BE2C (cell line): ENCODE measurements around the gene ANKLE2.
"Not testable (repeated sequence)": the region's sequence is repeated elsewhere in the genome, so short reads cannot be mapped to it uniquely, and the experiment has no call there.

Experiments
- DNase-seq: peaks from one replicate; pipeline ENCODE4 v3.0.0-alpha.2; 2020
- H3K27me3 ChIP-seq: fragments of 250-450 bp; sonication (Bioruptor Pico); 2 replicates; pipeline ENCODE4 v1.5.1; 2020; ENCODE audit warnings: mild to moderate bottlenecking
- H3K36me3 ChIP-seq: fragments of 250-450 bp; sonication (Bioruptor Pico); 2 replicates; pipeline ENCODE4 v1.5.1; 2020; ENCODE audit warnings: mild to moderate bottlenecking
- H3K4me1 ChIP-seq: fragments of 250-450 bp; sonication (Bioruptor Pico); 2 replicates; pipeline ENCODE4 v1.5.1; 2020
- H3K4me3 ChIP-seq: 2 replicates; pipeline ENCODE4 v1.5.1; 2011; ENCODE audit warnings: low read depth, low read length
- H3K9me3 ChIP-seq: fragments of 250-450 bp; sonication (Bioruptor Pico); 2 replicates; pipeline ENCODE4 v1.5.1; 2020
- CTCF ChIP-seq: IDR thresholded peaks from 2 replicates; pipeline ENCODE4 v1.5.1; 2012; ENCODE audit warnings: mild to moderate bottlenecking, low read depth, low read length

ANKLE2 gene

GRCh38 chr12:132754160-132754932, 7.3 kb downstream of the ANKLE2 start:
- H3K4me3 ChIP-seq, result no peak overlapping the region
- no peak; the same call in 1 of the 2 replicates for TF ChIP-seq CTCF
- no peaks in the 10 kb centered on the region for H3K4me1 ChIP-seq
- no peak for DNase-seq
- H3K27me3 ChIP-seq, result no peaks in the 10 kb centered on the region
- peaks cover 80% of the 10 kb centered on the region for H3K36me3 ChIP-seq
- no peaks in the 10 kb centered on the region for H3K9me3 ChIP-seq

GRCh38 chr12:132753670-132754069, 8.0 kb downstream of the ANKLE2 start:
- not testable (repeated sequence) for DNase-seq, H3K27me3 ChIP-seq, H3K4me1 ChIP-seq, H3K4me3 ChIP-seq, H3K9me3 ChIP-seq
- H3K36me3 ChIP-seq, result peaks cover 85% of the 10 kb centered on the region

GRCh38 chr12:132748319-132748718, 13.3 kb downstream of the ANKLE2 start:
- Histone ChIP-seq H3K9me3 (no peaks in the 10 kb centered on the region), H3K36me3 (peaks cover 93% of the 10 kb centered on the region), H3K4me3 (no peak overlapping the region), H3K27me3 (no peaks in the 10 kb centered on the region), H3K4me1 (no peaks in the 10 kb centered on the region)
- no peak for TF ChIP-seq CTCF
- no peak for DNase-seq

GRCh38 chr12:132747896-132748295, 13.7 kb downstream of the ANKLE2 start:
- TF ChIP-seq CTCF, result no peak
- no peak overlapping the region for H3K4me3 ChIP-seq
- H3K9me3 ChIP-seq, result no peaks in the 10 kb centered on the region
- DNase-seq, result no peak
- no peaks in the 10 kb centered on the region for H3K27me3 ChIP-seq
- no peaks in the 10 kb centered on the region for H3K4me1 ChIP-seq
- H3K36me3 ChIP-seq, result peaks cover 92% of the 10 kb centered on the region

- TF ChIP-seq CTCF, result no peak
- H3K27me3 ChIP-seq, result no peaks in the 10 kb centered on the region
- no peaks in the 10 kb centered on the region for H3K4me1 ChIP-seq
- DNase-seq, result no peak
- peaks cover 91% of the 10 kb centered on the region for H3K36me3 ChIP-seq
- no peak overlapping the region for H3K4me3 ChIP-seq
- H3K9me3 ChIP-seq, result no peaks in the 10 kb centered on the region
Measured at GRCh38 chr12:132747395-132747794, 14.2 kb downstream of the ANKLE2 start.

- no peaks in the 10 kb centered on the region for H3K4me1 ChIP-seq
- DNase-seq, result no peak
- TF ChIP-seq CTCF, result no peak
- H3K36me3 ChIP-seq, result peaks cover 91% of the 10 kb centered on the region
- no peaks in the 10 kb centered on the region for H3K9me3 ChIP-seq
- H3K27me3 ChIP-seq, result no peaks in the 10 kb centered on the region
- no peak overlapping the region for H3K4me3 ChIP-seq
Measured at GRCh38 chr12:132746613-132747012, 15.0 kb downstream of the ANKLE2 start.
